Liver (tissue), 9 donors: ENCODE results near the gene TMEM273. TPM values are rescaled to one million over a fixed set of nuclear protein-coding genes. Genes with fewer than 3 reads are reported as not detected.

ENCODE experiments used
- DNase-seq: peaks from one replicate; pipeline ENCODE4 v3.0.0-alpha.2; 2017; ENCODE audit warnings: low spot score
- H3K27ac ChIP-seq, 2 donors: one replicate each; pipeline ENCODE4 v1.7.0; 2013; ENCODE audit warnings: inconsistent platforms in 2 of 2, low read length in 2 of 2, control low read depth in 1 of 2, low read depth in 1 of 2, mild to moderate bottlenecking in 1 of 2
- H3K27me3 ChIP-seq, 4 donors: one replicate each; pipeline versions ENCODE4 v1.6.1 to v1.7.0; 2013; ENCODE audit warnings: low read length in 3 of 4, inconsistent platforms in 1 of 4, mild to moderate bottlenecking in 1 of 4, moderate library complexity in 1 of 4; ENCODE audit not compliant: control insufficient read depth in 4 of 4, insufficient read depth in 4 of 4
- H3K36me3 ChIP-seq, 4 donors: one replicate each; pipeline versions ENCODE4 v1.6.1 to v1.7.0; 2013; ENCODE audit warnings: low read length in 3 of 4, mild to moderate bottlenecking in 3 of 4, low read depth in 1 of 4, moderate library complexity in 1 of 4; ENCODE audit not compliant: control insufficient read depth in 4 of 4, insufficient read depth in 3 of 4
- H3K4me1 ChIP-seq, 4 donors: one replicate each; pipeline versions ENCODE4 v1.6.1 to v1.7.0; 2013; ENCODE audit warnings: low read length in 3 of 4, mild to moderate bottlenecking in 3 of 4, moderate library complexity in 1 of 4; ENCODE audit not compliant: control insufficient read depth in 4 of 4, insufficient read depth in 4 of 4
- H3K4me3 ChIP-seq, 3 donors: one replicate each; pipeline versions ENCODE4 v1.6.1 to v1.7.0; 2013; ENCODE audit warnings: low read length in 3 of 3, control low read depth in 1 of 3, low read depth in 1 of 3, mild to moderate bottlenecking in 1 of 3
- H3K9ac ChIP-seq, 2 donors: one replicate each; pipeline ENCODE4 v1.7.0; 2013; ENCODE audit warnings: low read length in 2 of 2, mild to moderate bottlenecking in 2 of 2, moderate library complexity in 2 of 2, control low read depth in 1 of 2, low read depth in 1 of 2
- H3K9me3 ChIP-seq, 4 donors: one replicate each; pipeline versions ENCODE4 v1.6.1 to v1.7.0; 2013; ENCODE audit warnings: low read length in 3 of 4; ENCODE audit not compliant: control insufficient read depth in 4 of 4
- EGR1 ChIP-seq, 2 donors: IDR thresholded peaks; 2 replicates each; pipeline ENCODE4 v1.6.1; 2016 to 2018; ENCODE audit warnings: antibody characterized with exemption in 2 of 2, low read depth in 2 of 2
- FOXA1 ChIP-seq: IDR thresholded peaks from 2 replicates; pipeline ENCODE4 v1.6.1; 2016; ENCODE audit warnings: antibody characterized with exemption
- GABPA ChIP-seq, 2 donors: IDR thresholded peaks in 1 of 2; conservative IDR thresholded peaks in 1 of 2; 2 replicates each; pipeline ENCODE4 v1.6.1; 2016; ENCODE audit warnings: antibody characterized with exemption in 2 of 2, mild to moderate bottlenecking in 1 of 2, moderate library complexity in 1 of 2
- JUND ChIP-seq, 2 donors: IDR thresholded peaks; 2 replicates each; pipeline ENCODE4 v1.6.1; 2016; ENCODE audit warnings: antibody characterized with exemption in 2 of 2
- NR2F2 ChIP-seq: IDR thresholded peaks from 2 replicates; pipeline ENCODE4 v1.6.1; 2016; ENCODE audit warnings: antibody characterized with exemption
- YY1 ChIP-seq: IDR thresholded peaks from 2 replicates; pipeline ENCODE4 v1.6.1; 2016; ENCODE audit warnings: antibody characterized with exemption, mild to moderate bottlenecking
- WGBS: extraction: QIAGEN DNeasy Blood & Tissue Kit; methylation state at CpG from one replicate; pipeline ENCODE4 v1.1.7; 2013; 5-methylcytosine and 5-hydroxymethylcytosine counted together
- polyA plus RNA-seq, 2 donors: library from polyadenylated mRNA; stranded (reverse) in 1 of 2; unstranded in 1 of 2; fragments of 200-250 nt in 1 of 2; fragments of >200 nt in 1 of 2; fragmentation: Nextera tagmentation in 1 of 2; extraction: Ambion mirVana in 1 of 2; gene quantifications; one replicate each; pipeline versions ENCODE4 v1.2.1 to v1.2.3, GENCODE V29; 2013 to 2015
- total RNA-seq, 2 donors: library from RNA; depleted of rRNA; stranded (reverse); fragments of >200 nt; gene quantifications; one replicate each; pipeline ENCODE4 v1.2.3, GENCODE V29; 2014
- TF ChIP-seq, protein P1 (sequence below): IDR thresholded peaks from 2 replicates; pipeline ENCODE4 v1.6.1; 2016; ENCODE audit warnings: antibody characterized with exemption
- TF ChIP-seq, protein P2 (sequence below): IDR thresholded peaks from 2 replicates; pipeline ENCODE4 v1.6.1; 2016; ENCODE audit warnings: antibody characterized with exemption
- TF ChIP-seq, protein P3 (sequence below): IDR thresholded peaks from 2 replicates; pipeline ENCODE4 v1.6.1; 2016; ENCODE audit warnings: antibody characterized with exemption, mild to moderate bottlenecking
- donor health status: healthy.
- donor health status: healthy.
- donor health status: healthy.
- donor health status: healthy.
- donor health status: healthy.

Gene TMEM273
- total and polyA plus RNA-seq, 4 donors, result 2.5 to 9.5 (median 4.5) TPM

DNA sequence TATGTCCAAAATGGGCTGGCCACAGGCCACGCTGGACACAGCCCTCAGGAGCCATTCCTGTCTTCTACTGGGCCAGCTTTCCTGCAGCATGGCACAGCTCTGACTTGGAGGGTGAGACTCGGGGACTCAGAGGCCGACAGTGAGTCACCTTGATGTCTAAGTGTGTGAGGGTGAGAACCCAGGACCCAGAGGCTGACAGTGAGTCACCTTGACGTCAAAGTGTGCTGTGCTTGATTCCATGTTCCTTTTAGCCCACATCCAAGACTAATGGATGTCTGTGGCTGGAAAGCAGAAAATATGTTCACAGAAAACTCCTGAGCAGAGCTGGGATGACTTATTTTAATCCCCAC lies 48.4 kb downstream of the TMEM273 start (continued):
- TF ChIP-seq, protein P1, sequence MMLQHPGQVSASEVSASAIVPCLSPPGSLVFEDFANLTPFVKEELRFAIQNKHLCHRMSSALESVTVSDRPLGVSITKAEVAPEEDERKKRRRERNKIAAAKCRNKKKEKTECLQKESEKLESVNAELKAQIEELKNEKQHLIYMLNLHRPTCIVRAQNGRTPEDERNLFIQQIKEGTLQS, result no peak

DNA sequence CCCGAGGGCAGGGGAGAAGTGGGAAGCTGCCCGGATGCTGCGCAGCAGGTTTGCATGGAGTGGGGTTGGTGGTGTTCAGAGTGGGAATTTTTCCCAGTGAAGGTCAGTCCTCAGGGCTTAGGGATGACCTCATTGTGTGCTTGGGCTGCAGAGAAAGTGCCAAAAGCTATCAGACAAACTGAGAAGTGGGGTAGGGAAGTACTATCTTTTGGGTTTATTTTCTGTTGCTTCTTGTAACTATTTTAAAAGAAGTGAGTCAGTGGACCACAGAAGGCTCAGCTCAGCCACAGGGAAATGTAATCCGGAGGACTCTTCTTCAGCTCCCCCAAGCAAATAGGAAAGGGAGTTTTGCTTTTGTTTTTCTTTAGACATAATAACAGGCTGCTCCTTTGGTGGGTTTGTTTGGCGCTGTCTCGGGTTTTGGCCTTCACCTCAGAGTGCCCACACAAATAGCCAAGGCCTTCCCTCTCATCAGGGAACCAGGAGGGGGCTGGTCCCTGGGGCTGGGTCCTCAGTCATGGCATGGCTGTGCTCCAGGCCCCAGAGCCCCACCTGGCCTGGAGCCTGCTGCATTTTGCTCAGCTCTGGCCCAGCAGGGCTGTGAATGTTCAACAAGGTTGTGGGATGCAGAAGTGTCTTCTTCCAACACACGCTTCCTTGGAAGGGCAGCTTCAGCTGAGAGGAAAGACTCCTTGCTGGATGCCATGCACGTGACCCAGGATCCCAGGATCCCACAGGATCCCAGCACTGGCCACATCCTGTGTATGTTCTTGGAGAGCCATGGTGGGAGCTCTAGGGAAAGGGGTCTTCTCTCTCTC lies 49.0 kb downstream of the TMEM273 start:
- Histone ChIP-seq H3K4me3 (no peak overlapping the region), H3K36me3 (no peaks in the 10 kb centered on the region), H3K9me3 (no peaks in the 10 kb centered on the region), H3K9ac (no peak overlapping the region), H3K4me1 (no peaks in the 10 kb centered on the region), H3K27me3 (peaks cover 0 to 3% (median 0%) of the 10 kb centered on the region in 4 donors), H3K27ac (no peak overlapping the region)
- TF ChIP-seq EGR1 (IDR thresholded peaks at IDR 0.05; ENCODE audit: low read depth in 2 of 2) (no peak), JUND (IDR thresholded peaks at IDR 0.05) (no peak)
- TF ChIP-seq, protein P2, sequence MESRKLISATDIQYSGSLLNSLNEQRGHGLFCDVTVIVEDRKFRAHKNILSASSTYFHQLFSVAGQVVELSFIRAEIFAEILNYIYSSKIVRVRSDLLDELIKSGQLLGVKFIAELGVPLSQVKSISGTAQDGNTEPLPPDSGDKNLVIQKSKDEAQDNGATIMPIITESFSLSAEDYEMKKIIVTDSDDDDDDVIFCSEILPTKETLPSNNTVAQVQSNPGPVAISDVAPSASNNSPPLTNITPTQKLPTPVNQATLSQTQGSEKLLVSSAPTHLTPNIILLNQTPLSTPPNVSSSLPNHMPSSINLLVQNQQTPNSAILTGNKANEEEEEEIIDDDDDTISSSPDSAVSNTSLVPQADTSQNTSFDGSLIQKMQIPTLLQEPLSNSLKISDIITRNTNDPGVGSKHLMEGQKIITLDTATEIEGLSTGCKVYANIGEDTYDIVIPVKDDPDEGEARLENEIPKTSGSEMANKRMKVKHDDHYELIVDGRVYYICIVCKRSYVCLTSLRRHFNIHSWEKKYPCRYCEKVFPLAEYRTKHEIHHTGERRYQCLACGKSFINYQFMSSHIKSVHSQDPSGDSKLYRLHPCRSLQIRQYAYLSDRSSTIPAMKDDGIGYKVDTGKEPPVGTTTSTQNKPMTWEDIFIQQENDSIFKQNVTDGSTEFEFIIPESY, result no peak
- no peak for DNase-seq
- WGBS, result 79% methylated on average over 8 of the region's 8 CpGs

DNA sequence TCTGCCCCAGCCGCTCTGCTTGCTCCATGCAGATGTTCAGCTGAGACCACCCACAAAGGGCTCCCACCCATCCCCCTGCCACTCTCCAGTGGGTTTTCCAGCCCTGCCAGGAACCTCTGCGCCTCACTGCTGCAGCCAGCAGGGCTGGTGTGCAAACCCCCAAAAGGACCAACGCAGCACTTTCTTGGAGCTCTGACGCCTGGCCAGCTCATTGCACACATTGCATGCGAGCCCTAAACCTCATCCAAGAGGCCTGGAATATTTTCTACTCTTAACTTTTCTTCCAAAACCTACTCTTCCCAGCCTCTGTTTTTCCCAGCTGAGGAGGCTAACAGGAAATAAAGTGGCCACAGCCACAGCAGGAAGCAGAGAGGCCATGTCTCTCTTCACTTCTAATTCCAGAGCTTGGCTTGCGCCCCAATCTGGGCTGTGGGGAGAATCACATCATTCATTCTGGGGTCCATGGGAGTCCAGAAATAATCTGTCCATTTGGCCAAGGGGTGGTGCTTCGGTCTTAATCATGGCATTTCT lies 49.8 kb downstream of the TMEM273 start:
- Histone ChIP-seq H3K9ac (no peak overlapping the region), H3K36me3 (no peaks in the 10 kb centered on the region), H3K9me3 (no peaks in the 10 kb centered on the region), H3K27me3 (peaks cover 0 to 3% (median 0%) of the 10 kb centered on the region in 4 donors), H3K4me1 (no peaks in the 10 kb centered on the region), H3K4me3 (no peak overlapping the region), H3K27ac (no peak overlapping the region)
- no peak for TF ChIP-seq YY1
- 89% methylated on average over 7 of the region's 7 CpGs for WGBS
- no peak for DNase-seq

DNA sequence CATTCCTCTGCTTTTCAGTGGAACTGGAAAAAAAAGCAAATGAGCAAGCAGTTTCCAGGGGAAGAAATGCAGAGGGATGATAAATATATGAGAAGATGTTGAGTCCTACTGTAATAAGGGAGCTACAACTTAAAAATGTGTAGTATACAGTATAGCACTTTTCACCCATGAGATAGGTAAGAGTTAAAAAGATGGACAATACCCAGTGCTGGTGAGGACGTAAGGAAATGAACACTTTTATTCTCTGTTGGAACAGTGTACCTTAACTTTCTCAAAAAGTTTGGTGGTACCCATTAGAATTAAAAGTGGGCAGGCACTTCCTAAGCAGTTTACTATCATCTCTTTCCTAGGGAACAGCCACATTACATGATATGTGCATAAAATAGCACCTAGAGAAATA lies 51.7 kb downstream of the TMEM273 start:
- H3K36me3 ChIP-seq, result no peaks in the 10 kb centered on the region
- DNase-seq, result no peak
- H3K27ac ChIP-seq, result no peak overlapping the region
- H3K9ac ChIP-seq, result no peak overlapping the region
- WGBS, result 68% methylated on average over 1 of the region's 1 CpG
- H3K4me3 ChIP-seq, result no peak overlapping the region
- no peaks in the 10 kb centered on the region for H3K9me3 ChIP-seq
- H3K4me1 ChIP-seq, result no peaks in the 10 kb centered on the region
- TF ChIP-seq, protein P3, sequence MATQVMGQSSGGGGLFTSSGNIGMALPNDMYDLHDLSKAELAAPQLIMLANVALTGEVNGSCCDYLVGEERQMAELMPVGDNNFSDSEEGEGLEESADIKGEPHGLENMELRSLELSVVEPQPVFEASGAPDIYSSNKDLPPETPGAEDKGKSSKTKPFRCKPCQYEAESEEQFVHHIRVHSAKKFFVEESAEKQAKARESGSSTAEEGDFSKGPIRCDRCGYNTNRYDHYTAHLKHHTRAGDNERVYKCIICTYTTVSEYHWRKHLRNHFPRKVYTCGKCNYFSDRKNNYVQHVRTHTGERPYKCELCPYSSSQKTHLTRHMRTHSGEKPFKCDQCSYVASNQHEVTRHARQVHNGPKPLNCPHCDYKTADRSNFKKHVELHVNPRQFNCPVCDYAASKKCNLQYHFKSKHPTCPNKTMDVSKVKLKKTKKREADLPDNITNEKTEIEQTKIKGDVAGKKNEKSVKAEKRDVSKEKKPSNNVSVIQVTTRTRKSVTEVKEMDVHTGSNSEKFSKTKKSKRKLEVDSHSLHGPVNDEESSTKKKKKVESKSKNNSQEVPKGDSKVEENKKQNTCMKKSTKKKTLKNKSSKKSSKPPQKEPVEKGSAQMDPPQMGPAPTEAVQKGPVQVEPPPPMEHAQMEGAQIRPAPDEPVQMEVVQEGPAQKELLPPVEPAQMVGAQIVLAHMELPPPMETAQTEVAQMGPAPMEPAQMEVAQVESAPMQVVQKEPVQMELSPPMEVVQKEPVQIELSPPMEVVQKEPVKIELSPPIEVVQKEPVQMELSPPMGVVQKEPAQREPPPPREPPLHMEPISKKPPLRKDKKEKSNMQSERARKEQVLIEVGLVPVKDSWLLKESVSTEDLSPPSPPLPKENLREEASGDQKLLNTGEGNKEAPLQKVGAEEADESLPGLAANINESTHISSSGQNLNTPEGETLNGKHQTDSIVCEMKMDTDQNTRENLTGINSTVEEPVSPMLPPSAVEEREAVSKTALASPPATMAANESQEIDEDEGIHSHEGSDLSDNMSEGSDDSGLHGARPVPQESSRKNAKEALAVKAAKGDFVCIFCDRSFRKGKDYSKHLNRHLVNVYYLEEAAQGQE, result no peak
- TF ChIP-seq YY1 (no peak), NR2F2 (no peak), GABPA (IDR thresholded peaks at IDR 0.05 in 1 of 2, conservative IDR thresholded peaks at IDR 0.05 in 1 of 2) (no peak), JUND (IDR thresholded peaks at IDR 0.05) (no peak), FOXA1 (no peak)
- TF ChIP-seq, protein P1, result no peak
- H3K27me3 ChIP-seq, result peaks cover 0 to 3% (median 0%) of the 10 kb centered on the region in 4 donors
